Loucy (cell line): Measurements from ENCODE around the gene MEIOSIN.

ENCODE experiments used
- H2AFZ ChIP-seq: fragments of 200-600 bp; sonication (generic); 2 replicates; pipeline ENCODE4 v1.6.0; 2016; ENCODE audit warnings: antibody characterized with exemption, mild to moderate bottlenecking, low read length, moderate library complexity
- H3F3A ChIP-seq: fragments of 200-600 bp; 2 replicates; pipeline ENCODE4 v1.6.0; 2016; ENCODE audit warnings: antibody characterized with exemption, low read depth, mild to moderate bottlenecking
- H3K27me3 ChIP-seq: fragments of 200-600 bp; sonication (generic); 2 replicates; pipeline ENCODE4 v1.6.1; 2014; ENCODE audit warnings: low read length, mild to moderate bottlenecking; ENCODE audit not compliant: insufficient read depth, poor library complexity, severe bottlenecking
- H3K36me3 ChIP-seq: fragments of 200-600 bp; sonication (generic); 2 replicates; pipeline ENCODE4 v1.6.1; 2016; ENCODE audit warnings: low read length; ENCODE audit not compliant: insufficient read depth
- H3K4me1 ChIP-seq: fragments of 200-600 bp; sonication (generic); 2 replicates; pipeline ENCODE4 v1.5.1; 2014; ENCODE audit warnings: low read length, mild to moderate bottlenecking; ENCODE audit not compliant: insufficient read depth, poor library complexity, severe bottlenecking
- H3K4me2 ChIP-seq: fragments of 200-600 bp; sonication (generic); 2 replicates; pipeline ENCODE4 v1.6.0; 2014; ENCODE audit warnings: antibody characterized with exemption, low read length, low read depth, mild to moderate bottlenecking; ENCODE audit not compliant: poor library complexity, severe bottlenecking
- H3K4me3 ChIP-seq: fragments of 200-600 bp; sonication (generic); 2 replicates; pipeline ENCODE4 v1.5.1; 2014; ENCODE audit warnings: low read length, mild to moderate bottlenecking, mixed read lengths; ENCODE audit not compliant: poor library complexity, severe bottlenecking
- H3K79me2 ChIP-seq: fragments of 200-600 bp; sonication (generic); 2 replicates; pipeline ENCODE4 v1.6.1; 2014; ENCODE audit warnings: low read length; ENCODE audit not compliant: insufficient read depth
- H3K9ac ChIP-seq: fragments of 200-600 bp; sonication (generic); 2 replicates; pipeline ENCODE4 v1.6.0; 2014; ENCODE audit warnings: mild to moderate bottlenecking, low read depth, low read length, moderate library complexity; ENCODE audit not compliant: poor library complexity, severe bottlenecking
- H3K9me2 ChIP-seq: fragments of 200-600 bp; sonication (generic); replicated peaks from 2 replicates; pipeline ENCODE4 v1.6.1; 2016; ENCODE audit warnings: low read depth, low read length, mixed read lengths
- H3K9me3 ChIP-seq: fragments of 200-600 bp; sonication (generic); 2 replicates; pipeline ENCODE4 v1.6.1; 2014; ENCODE audit warnings: mild to moderate bottlenecking, antibody characterized with exemption, low read length, low read depth; ENCODE audit not compliant: insufficient read depth
- H4K20me1 ChIP-seq: fragments of 200-600 bp; sonication (generic); 2 replicates; pipeline ENCODE4 v1.6.0; 2014; ENCODE audit warnings: antibody characterized with exemption, low read length, mild to moderate bottlenecking; ENCODE audit not compliant: insufficient read depth, poor library complexity, severe bottlenecking
- EZH2phosphoT487 ChIP-seq: fragments of 200-600 bp; IDR thresholded peaks from 2 replicates; pipeline ENCODE4 v1.6.1; 2018; ENCODE audit warnings: antibody characterized with exemption, mild to moderate bottlenecking, moderate library complexity, borderline replicate concordance
- TF ChIP-seq, protein P1 (sequence below): fragments of 200-600 bp; sonication (generic); conservative IDR thresholded peaks from 2 replicates; pipeline ENCODE4 v1.5.1; 2014; ENCODE audit warnings: mild to moderate bottlenecking, antibody characterized with exemption, low read length

The MEIOSIN gene

GRCh38 chr19:45742969-45743368 is 9.7 kb downstream of the MEIOSIN start:
- Histone ChIP-seq H3K9ac (no peak overlapping the region), H3K27me3 (no peaks in the 10 kb centered on the region), H3K4me3 (no peak overlapping the region), H2AFZ (no peak overlapping the region), H3F3A (no peaks in the 10 kb centered on the region), H3K36me3 (no peaks in the 10 kb centered on the region), H3K9me2 (no peaks in the 10 kb centered on the region), H3K79me2 (no peaks in the 10 kb centered on the region), H3K9me3 (no peaks in the 10 kb centered on the region), H3K4me2 (no peak overlapping the region), H3K4me1 (no peaks in the 10 kb centered on the region), H4K20me1 (no peaks in the 10 kb centered on the region)
- TF ChIP-seq, protein P1, sequence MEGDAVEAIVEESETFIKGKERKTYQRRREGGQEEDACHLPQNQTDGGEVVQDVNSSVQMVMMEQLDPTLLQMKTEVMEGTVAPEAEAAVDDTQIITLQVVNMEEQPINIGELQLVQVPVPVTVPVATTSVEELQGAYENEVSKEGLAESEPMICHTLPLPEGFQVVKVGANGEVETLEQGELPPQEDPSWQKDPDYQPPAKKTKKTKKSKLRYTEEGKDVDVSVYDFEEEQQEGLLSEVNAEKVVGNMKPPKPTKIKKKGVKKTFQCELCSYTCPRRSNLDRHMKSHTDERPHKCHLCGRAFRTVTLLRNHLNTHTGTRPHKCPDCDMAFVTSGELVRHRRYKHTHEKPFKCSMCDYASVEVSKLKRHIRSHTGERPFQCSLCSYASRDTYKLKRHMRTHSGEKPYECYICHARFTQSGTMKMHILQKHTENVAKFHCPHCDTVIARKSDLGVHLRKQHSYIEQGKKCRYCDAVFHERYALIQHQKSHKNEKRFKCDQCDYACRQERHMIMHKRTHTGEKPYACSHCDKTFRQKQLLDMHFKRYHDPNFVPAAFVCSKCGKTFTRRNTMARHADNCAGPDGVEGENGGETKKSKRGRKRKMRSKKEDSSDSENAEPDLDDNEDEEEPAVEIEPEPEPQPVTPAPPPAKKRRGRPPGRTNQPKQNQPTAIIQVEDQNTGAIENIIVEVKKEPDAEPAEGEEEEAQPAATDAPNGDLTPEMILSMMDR = no peak
- no peak for TF ChIP-seq EZH2phosphoT487

GRCh38 chr19:45745606-45746005 is 12.4 kb downstream of the MEIOSIN start:
- no peaks in the 10 kb centered on the region for H3K79me2 ChIP-seq
- H3K9ac ChIP-seq = no peak overlapping the region
- no peaks in the 10 kb centered on the region for H4K20me1 ChIP-seq
- no peaks in the 10 kb centered on the region for H3K4me1 ChIP-seq
- H2AFZ ChIP-seq = no peak overlapping the region
- no peak overlapping the region for H3K4me2 ChIP-seq
- H3K9me3 ChIP-seq = no peaks in the 10 kb centered on the region
- H3F3A ChIP-seq = no peaks in the 10 kb centered on the region
- no peaks in the 10 kb centered on the region for H3K9me2 ChIP-seq
- H3K36me3 ChIP-seq = no peaks in the 10 kb centered on the region
- TF ChIP-seq, protein P1 = no peak
- TF ChIP-seq EZH2phosphoT487 = no peak
- H3K27me3 ChIP-seq = no peaks in the 10 kb centered on the region
- no peak overlapping the region for H3K4me3 ChIP-seq

DNA sequence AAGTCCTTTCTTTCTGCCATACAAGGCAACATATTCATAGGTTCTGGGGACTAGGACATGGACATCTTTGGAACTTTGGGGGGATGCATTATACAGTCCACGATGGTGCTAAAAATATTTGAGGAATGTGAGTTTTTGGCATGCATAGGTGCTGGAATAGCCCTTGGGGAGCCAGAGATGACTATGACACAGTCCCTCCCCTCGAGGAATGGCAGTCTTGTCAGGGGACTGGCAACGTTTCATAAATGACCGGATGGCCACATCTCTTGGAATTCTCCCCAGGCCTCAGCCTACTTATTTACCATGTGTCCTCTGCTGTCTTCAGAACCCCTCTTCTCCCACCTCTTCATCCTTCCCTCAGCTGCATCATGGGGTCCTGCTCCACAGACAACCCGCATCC is 13.6 kb downstream of the MEIOSIN start:
- no peaks in the 10 kb centered on the region for H3K79me2 ChIP-seq
- TF ChIP-seq, protein P1 = no peak
- no peak for TF ChIP-seq EZH2phosphoT487
- no peaks in the 10 kb centered on the region for H3K9me3 ChIP-seq
- no peaks in the 10 kb centered on the region for H3K27me3 ChIP-seq
- no peak overlapping the region for H2AFZ ChIP-seq
- no peaks in the 10 kb centered on the region for H3K36me3 ChIP-seq
- H3K9ac ChIP-seq = no peak overlapping the region
- H4K20me1 ChIP-seq = no peaks in the 10 kb centered on the region
- H3K4me3 ChIP-seq = no peak overlapping the region
- H3F3A ChIP-seq = no peaks in the 10 kb centered on the region
- H3K4me2 ChIP-seq = no peak overlapping the region
- H3K4me1 ChIP-seq = no peaks in the 10 kb centered on the region
- H3K9me2 ChIP-seq = no peaks in the 10 kb centered on the region
